AG04449 (cell line): ENCODE results near the gene FAT1.
A peak's percentile ranks its signal among the peaks of the same experiment; 100 is the strongest.
"Not testable (repeated sequence)": the region's sequence is repeated elsewhere in the genome, so short reads cannot be mapped to it uniquely, and the experiment has no call there.

Experiments used
- CTCF ChIA-PET: fragments of 350-600 bp; formaldehyde crosslinking; extraction: SDS; loops from one replicate; lab custom pipeline; 2021; ENCODE audit warnings: antibody characterized with exemption; lab: Yijun Ruan, JAX
- POLR2A ChIA-PET: fragments of 400-600, 350-600 bp; formaldehyde crosslinking; extraction: SDS; loops from one replicate; lab custom pipeline; 2020; ENCODE audit warnings: antibody characterized with exemption, inconsistent platforms; lab: Yijun Ruan, JAX
- DNase-seq: peaks from one replicate; pipeline ENCODE4 v3.0.0-alpha.2; 2010; ENCODE audit warnings: low read depth, low spot score
- H3K4me3 ChIP-seq: 2 replicates; pipeline ENCODE4 v1.5.1; 2011; ENCODE audit warnings: low read depth, mild to moderate bottlenecking, control low read depth, low read length
- TF ChIP-seq, protein P1 (sequence below): IDR thresholded peaks from one replicate; pipeline ENCODE4 v1.5.1; 2011; ENCODE audit warnings: mild to moderate bottlenecking, moderate library complexity, low read length, control low read depth, inconsistent platforms; ENCODE audit not compliant: insufficient read depth; ENCODE audit errors: missing control alignments

The FAT1 gene

DNA sequence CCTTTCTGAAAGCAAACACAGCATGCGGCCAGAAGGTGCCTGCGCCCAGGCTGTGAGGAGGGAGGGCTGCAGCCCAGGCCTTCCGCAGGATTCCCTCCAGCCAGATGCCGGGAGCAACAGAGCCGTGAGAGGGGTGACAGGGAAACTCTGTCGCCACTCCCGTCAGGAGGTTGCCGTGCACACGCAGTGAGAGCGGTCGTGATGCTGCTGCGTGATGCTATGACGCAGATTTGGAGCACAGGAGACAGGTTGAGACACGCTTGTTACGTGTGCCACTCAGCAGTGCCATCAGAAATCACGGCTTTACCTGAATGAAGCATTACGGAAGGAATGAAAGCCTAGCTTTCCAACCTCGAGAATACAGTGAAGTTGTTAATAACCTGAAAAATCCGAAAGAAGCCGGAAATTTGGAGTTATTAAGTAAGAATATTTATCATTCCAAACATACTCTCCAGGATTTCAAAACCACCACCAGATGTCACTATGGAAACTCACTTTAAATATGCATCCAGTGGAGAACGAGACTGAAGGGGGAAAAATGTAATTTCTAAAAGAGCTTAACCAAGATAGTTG lies 54.4 kb downstream of the FAT1 start:
- ChIA-PET POLR2A (interaction anchor here (1.8 kb wide), 1 partner anchor 55 kb away, joined by 5 read pairs; the partner anchor contains the start of gene FAT1), CTCF (interaction anchor here (0.6 to 3.1 kb wide), 12 partner anchors 10 to 939 kb away, joined by 3 to 13 read pairs (median 4); partner anchors contain the start of gene FAT1)
- TF ChIP-seq, protein P1, sequence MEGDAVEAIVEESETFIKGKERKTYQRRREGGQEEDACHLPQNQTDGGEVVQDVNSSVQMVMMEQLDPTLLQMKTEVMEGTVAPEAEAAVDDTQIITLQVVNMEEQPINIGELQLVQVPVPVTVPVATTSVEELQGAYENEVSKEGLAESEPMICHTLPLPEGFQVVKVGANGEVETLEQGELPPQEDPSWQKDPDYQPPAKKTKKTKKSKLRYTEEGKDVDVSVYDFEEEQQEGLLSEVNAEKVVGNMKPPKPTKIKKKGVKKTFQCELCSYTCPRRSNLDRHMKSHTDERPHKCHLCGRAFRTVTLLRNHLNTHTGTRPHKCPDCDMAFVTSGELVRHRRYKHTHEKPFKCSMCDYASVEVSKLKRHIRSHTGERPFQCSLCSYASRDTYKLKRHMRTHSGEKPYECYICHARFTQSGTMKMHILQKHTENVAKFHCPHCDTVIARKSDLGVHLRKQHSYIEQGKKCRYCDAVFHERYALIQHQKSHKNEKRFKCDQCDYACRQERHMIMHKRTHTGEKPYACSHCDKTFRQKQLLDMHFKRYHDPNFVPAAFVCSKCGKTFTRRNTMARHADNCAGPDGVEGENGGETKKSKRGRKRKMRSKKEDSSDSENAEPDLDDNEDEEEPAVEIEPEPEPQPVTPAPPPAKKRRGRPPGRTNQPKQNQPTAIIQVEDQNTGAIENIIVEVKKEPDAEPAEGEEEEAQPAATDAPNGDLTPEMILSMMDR = no peak
- peak; percentile 28 for DNase-seq
- H3K4me3 ChIP-seq = peak overlapping the region; percentile 19

GRCh38 chr4:186666750-186667149 lies 56.9 kb downstream of the FAT1 start:
- CTCF ChIA-PET = no interaction called here
- TF ChIP-seq, protein P1 = no peak
- POLR2A ChIA-PET = no interaction called here
- no peak for DNase-seq
- H3K4me3 ChIP-seq = no peak overlapping the region

DNA sequence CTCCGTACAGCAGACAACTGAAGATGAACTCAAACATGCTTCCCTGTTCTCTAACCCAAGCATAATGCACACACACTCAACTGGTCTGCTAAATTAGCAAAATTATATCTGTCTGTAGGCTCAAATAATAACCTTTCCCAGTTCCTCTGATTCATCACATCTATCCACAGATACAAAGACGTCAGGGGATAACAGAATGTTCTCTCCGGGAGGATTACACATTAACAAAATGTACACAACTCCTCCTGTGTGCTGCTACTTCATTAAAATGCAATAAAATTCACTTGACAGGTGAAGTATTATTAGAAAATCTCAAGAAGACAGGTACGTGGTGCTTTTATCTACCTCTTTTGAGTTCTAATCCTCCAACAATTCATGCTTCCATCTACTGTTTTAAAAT lies 57.4 kb downstream of the FAT1 start:
- no peak overlapping the region for H3K4me3 ChIP-seq
- ChIA-PET CTCF (no interaction called here), POLR2A (no interaction called here)
- TF ChIP-seq, protein P1 = no peak
- no peak for DNase-seq

DNA sequence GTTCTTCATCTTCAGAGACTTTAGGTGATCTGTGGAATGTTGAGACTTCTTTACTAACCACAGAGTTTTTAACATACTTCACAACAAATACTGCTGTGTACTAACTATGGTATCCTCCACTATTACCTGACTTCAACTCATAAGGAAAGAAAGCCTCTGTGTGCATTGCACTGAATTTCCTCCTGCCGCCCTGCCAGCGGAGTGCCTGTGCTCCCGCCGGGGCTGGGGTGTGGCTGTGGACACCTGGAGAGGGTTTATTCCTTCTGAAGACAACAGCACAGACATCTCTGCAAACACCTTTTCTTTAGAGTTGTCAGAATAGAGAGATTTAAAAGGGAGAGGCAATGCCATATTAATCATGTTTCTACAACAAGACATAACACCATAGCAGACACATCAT lies 63.3 kb downstream of the FAT1 start:
- POLR2A ChIA-PET = no interaction called here
- TF ChIP-seq, protein P1 = no peak
- DNase-seq = no peak
- no peak overlapping the region for H3K4me3 ChIP-seq
- CTCF ChIA-PET = no interaction called here

DNA sequence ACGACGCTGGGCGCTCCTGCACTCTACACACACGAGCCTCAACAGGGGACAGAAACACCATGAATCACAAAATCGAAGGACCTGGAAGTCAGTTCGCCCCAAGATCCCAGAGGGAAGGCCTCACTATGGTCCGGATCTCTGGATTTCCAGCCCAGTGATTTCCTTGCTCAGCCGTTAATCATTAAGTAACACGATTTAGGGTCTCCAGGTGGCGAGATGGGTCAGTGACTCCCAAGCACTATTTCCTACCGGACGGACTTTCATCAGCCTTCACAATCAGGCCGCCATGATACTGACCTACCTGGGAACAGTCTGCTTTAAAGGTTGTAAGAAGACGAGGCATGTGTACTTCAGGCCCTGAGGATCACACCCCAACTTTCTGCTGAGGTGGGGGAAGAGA lies 63.7 kb downstream of the FAT1 start:
- CTCF ChIA-PET = no interaction called here

GRCh38 chr4:186659456-186659855 lies 64.2 kb downstream of the FAT1 start:
- POLR2A ChIA-PET, H3K4me3 ChIP-seq, DNase-seq: not testable (repeated sequence)
- CTCF ChIA-PET = interaction anchor here (1.2 kb wide), 1 partner anchor 11 kb away, joined by 4 read pairs; no protein-coding TSS in a partner anchor

More for the DNA sequence above, 63.7 kb downstream of the FAT1 start:
- H3K4me3 ChIP-seq = no peak overlapping the region
- TF ChIP-seq, protein P1 = no peak
- POLR2A ChIA-PET = no interaction called here
- no peak for DNase-seq

- CTCF ChIA-PET = interaction anchor here (1.2 kb wide), 1 partner anchor 12 kb away, joined by 4 read pairs; no protein-coding TSS in a partner anchor
Observed at GRCh38 chr4:186658657-186659056, 65.0 kb downstream of the FAT1 start.

More at GRCh38 chr4:186658657-186659056, 65.0 kb downstream of the FAT1 start:
- TF ChIP-seq, protein P1 = no peak
- no peak overlapping the region for H3K4me3 ChIP-seq
- no peak for DNase-seq
- POLR2A ChIA-PET = no interaction called here
